ENCODE results near the gene ACER1. TPM values are rescaled to one million over a fixed set of nuclear protein-coding genes. Genes with fewer than 3 reads are reported as not detected.

ACER1 gene
- polyA plus RNA-seq, 1 donor (not counting 4 experiments of a cell fraction or from before 2014, with no cell fraction given) = 0.38 TPM

DNA sequence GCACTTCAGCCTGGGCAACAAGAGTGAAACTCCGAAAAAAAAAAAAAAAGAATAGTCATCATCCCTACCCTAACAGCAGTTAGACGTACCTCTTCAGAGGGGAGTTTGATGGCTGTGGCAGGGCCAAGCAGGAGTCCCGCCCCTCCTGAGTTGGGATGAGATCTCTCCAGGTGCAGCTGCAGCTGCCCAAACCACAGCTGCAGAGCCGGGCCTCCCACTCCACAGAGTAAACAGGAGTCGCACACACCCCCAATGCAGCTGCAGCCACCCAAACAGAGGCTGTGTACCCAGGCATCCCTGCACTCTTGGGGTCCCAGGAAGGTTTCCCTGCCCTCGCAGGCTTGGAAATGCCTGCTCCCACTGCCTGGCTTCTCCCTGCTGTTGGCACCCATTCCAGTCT, 36.2 kb downstream of the ACER1 start:
- no peaks in the 10 kb centered on the region for H4K20me1 ChIP-seq (ENCODE audit: control insufficient read depth, extremely low read depth, insufficient read depth, low read length)
- FAIRE-seq (no peak), DNase-seq (ENCODE audit: low read depth, low spot score) (no peak)
- no peaks in the 10 kb centered on the region for H3K79me2 ChIP-seq (ENCODE audit: control insufficient read depth, insufficient read depth, low read length)
- H3K4me3 ChIP-seq (ENCODE audit: control insufficient read depth in 2 of 3, extremely low read depth in 1 of 3, insufficient read depth in 2 of 3, low read depth in 1 of 3, low read length in 3 of 3) = no peak overlapping the region
- dilution Hi-C loops (cut with MboI; ENCODE audit: extremely low pct_ligation_motif_present, low sequenced_read_pairs) = loop anchor here (25.0 kb wide), 1 partner anchor 260 kb away; no protein-coding TSS in a partner anchor
- no peaks in the 10 kb centered on the region for H3K36me3 ChIP-seq (ENCODE audit: control insufficient read depth in 2 of 2, extremely low read depth in 1 of 2, insufficient read depth in 2 of 2, low read length in 2 of 2)
- H3K9me3 ChIP-seq (ENCODE audit: control insufficient read depth, low read depth, low read length) = no peaks in the 10 kb centered on the region
- H3K4me1 ChIP-seq (ENCODE audit: control insufficient read depth, extremely low read depth, insufficient read depth, low read length) = no peaks in the 10 kb centered on the region
- H3K27me3 ChIP-seq (ENCODE audit: control insufficient read depth, extremely low read depth, insufficient read depth, low read length) = no peaks in the 10 kb centered on the region
- H3K4me2 ChIP-seq (ENCODE audit: control insufficient read depth, extremely low read depth, insufficient read depth, low read depth, low read length) = no peak overlapping the region
- no peak overlapping the region for H3K9ac ChIP-seq (ENCODE audit: control insufficient read depth, extremely low read depth, insufficient read depth, low read length)
- no peaks in the 10 kb centered on the region for H3K9me1 ChIP-seq (ENCODE audit: control insufficient read depth, extremely low read depth, insufficient read depth, low read length)
- TF ChIP-seq, protein P1, sequence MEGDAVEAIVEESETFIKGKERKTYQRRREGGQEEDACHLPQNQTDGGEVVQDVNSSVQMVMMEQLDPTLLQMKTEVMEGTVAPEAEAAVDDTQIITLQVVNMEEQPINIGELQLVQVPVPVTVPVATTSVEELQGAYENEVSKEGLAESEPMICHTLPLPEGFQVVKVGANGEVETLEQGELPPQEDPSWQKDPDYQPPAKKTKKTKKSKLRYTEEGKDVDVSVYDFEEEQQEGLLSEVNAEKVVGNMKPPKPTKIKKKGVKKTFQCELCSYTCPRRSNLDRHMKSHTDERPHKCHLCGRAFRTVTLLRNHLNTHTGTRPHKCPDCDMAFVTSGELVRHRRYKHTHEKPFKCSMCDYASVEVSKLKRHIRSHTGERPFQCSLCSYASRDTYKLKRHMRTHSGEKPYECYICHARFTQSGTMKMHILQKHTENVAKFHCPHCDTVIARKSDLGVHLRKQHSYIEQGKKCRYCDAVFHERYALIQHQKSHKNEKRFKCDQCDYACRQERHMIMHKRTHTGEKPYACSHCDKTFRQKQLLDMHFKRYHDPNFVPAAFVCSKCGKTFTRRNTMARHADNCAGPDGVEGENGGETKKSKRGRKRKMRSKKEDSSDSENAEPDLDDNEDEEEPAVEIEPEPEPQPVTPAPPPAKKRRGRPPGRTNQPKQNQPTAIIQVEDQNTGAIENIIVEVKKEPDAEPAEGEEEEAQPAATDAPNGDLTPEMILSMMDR (optimal IDR thresholded peaks at IDR 0.05 in 1 of 3, IDR thresholded peaks at IDR 0.05 in 1 of 3, conservative IDR thresholded peaks at IDR 0.05 in 1 of 3; ENCODE audit: extremely low read depth in 1 of 3, insufficient read depth in 2 of 3, low read length in 3 of 3) = no peak
- no peak overlapping the region for H3K27ac ChIP-seq (ENCODE audit: control insufficient read depth, insufficient read depth, low read length)
- no peak overlapping the region for H2AFZ ChIP-seq (ENCODE audit: control insufficient read depth, low read length)

DNA sequence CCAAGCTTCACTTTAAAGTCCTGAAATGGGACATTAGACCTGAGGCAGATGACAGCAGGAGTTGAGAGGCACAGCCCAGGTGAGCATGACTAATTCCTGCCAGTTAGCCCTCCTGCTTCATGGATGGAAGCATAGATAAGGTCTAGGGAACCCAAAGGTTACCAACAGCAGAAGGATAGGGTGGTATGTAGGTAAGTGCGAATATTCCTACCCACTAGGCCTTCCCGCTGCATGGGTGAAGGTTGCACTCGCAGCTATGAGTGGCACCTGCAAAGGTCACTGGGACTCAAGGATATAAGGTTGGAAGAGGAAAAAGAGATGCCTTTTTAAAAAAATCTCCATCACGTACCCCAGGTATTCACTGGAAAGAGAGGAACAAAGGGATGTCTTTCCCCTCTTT, 41.4 kb downstream of the ACER1 start:
- no peak overlapping the region for H3K4me3 ChIP-seq (ENCODE audit: control insufficient read depth in 2 of 3, extremely low read depth in 1 of 3, insufficient read depth in 2 of 3, low read depth in 1 of 3, low read length in 3 of 3)
- no peak for DNase-seq (ENCODE audit: low read depth, low spot score)
- H3K9me3 ChIP-seq (ENCODE audit: control insufficient read depth, low read depth, low read length) = peaks cover 14% of the 10 kb centered on the region
- TF ChIP-seq EZH2 (IDR thresholded peaks at IDR 0.05; ENCODE audit: low read length) = no peak
- TF ChIP-seq, protein P1 (optimal IDR thresholded peaks at IDR 0.05 in 1 of 3, IDR thresholded peaks at IDR 0.05 in 1 of 3, conservative IDR thresholded peaks at IDR 0.05 in 1 of 3; ENCODE audit: extremely low read depth in 1 of 3, insufficient read depth in 2 of 3, low read length in 3 of 3) = no peak
- H3K9me1 ChIP-seq (ENCODE audit: control insufficient read depth, extremely low read depth, insufficient read depth, low read length) = no peaks in the 10 kb centered on the region
- no peaks in the 10 kb centered on the region for H4K20me1 ChIP-seq (ENCODE audit: control insufficient read depth, extremely low read depth, insufficient read depth, low read length)
- H3K4me1 ChIP-seq (ENCODE audit: control insufficient read depth, extremely low read depth, insufficient read depth, low read length) = no peaks in the 10 kb centered on the region
- no peak for FAIRE-seq
- no peaks in the 10 kb centered on the region for H3K27me3 ChIP-seq (ENCODE audit: control insufficient read depth, extremely low read depth, insufficient read depth, low read length)
- H3K27ac ChIP-seq (ENCODE audit: control insufficient read depth, insufficient read depth, low read length) = no peak overlapping the region
- H2AFZ ChIP-seq (ENCODE audit: control insufficient read depth, low read length) = no peak overlapping the region
- H3K9ac ChIP-seq (ENCODE audit: control insufficient read depth, extremely low read depth, insufficient read depth, low read length) = no peak overlapping the region
- no peaks in the 10 kb centered on the region for H3K36me3 ChIP-seq (ENCODE audit: control insufficient read depth in 2 of 2, extremely low read depth in 1 of 2, insufficient read depth in 2 of 2, low read length in 2 of 2)
- dilution Hi-C loops (cut with MboI; ENCODE audit: extremely low pct_ligation_motif_present, low sequenced_read_pairs) = loop anchor here (25.0 kb wide), 1 partner anchor 255 kb away; no protein-coding TSS in a partner anchor
- H3K79me2 ChIP-seq (ENCODE audit: control insufficient read depth, insufficient read depth, low read length) = no peaks in the 10 kb centered on the region
- no peak overlapping the region for H3K4me2 ChIP-seq (ENCODE audit: control insufficient read depth, extremely low read depth, insufficient read depth, low read depth, low read length)

Data from keratinocyte (primary cell).